CD8-positive, alpha-beta memory T cell (primary cell): Measurements from ENCODE around the gene ANGPTL8. TPM values are rescaled to one million over a fixed set of nuclear protein-coding genes. Genes with fewer than 3 reads are reported as not detected.
A peak's percentile ranks its signal among the peaks of the same experiment; 100 is the strongest.

Experiments
- CTCF ChIA-PET: fragments of 350-600 bp; sonication (Branson Sonifier 250); formaldehyde crosslinking; loops from one replicate; lab custom pipeline; 2021; ENCODE audit warnings: antibody characterized with exemption; lab: Charles Lee
- POLR2A ChIA-PET: fragments of 350-600 bp; sonication (Branson Sonifier 250); formaldehyde crosslinking; loops from one replicate; lab custom pipeline; 2021; ENCODE audit warnings: antibody characterized with exemption; lab: Charles Lee
- DNase-seq, 5 donors: peaks; one replicate each; pipeline versions ENCODE4 v3.0.0 to v3.0.0-alpha.2; 2020 to 2022; ENCODE audit warnings: mixed read lengths in 1 of 5
- H3K27ac ChIP-seq: one replicate; pipeline ENCODE4 v1.7.0; 2013; ENCODE audit warnings: low read depth, mild to moderate bottlenecking, low read length, moderate library complexity
- H3K27me3 ChIP-seq: 2 replicates; pipeline ENCODE4 v1.7.0; 2013; ENCODE audit warnings: low read length, mild to moderate bottlenecking; ENCODE audit not compliant: insufficient read depth, poor library complexity, severe bottlenecking
- H3K36me3 ChIP-seq: 2 replicates; pipeline ENCODE4 v1.7.0; 2013; ENCODE audit warnings: mild to moderate bottlenecking, low read length, moderate library complexity; ENCODE audit not compliant: insufficient read depth
- H3K4me1 ChIP-seq: 2 replicates; pipeline ENCODE4 v1.7.0; 2013; ENCODE audit warnings: mild to moderate bottlenecking, low read length, moderate library complexity; ENCODE audit not compliant: insufficient read depth
- H3K4me3 ChIP-seq: 2 replicates; pipeline ENCODE4 v1.7.0; 2013; ENCODE audit warnings: mild to moderate bottlenecking, low read length
- H3K9me3 ChIP-seq: 2 replicates; pipeline ENCODE4 v1.7.0; 2013; ENCODE audit warnings: mild to moderate bottlenecking, low read length
- H3K27ac Mint-ChIP-seq, 8 donors: one replicate each; pipeline ENCODE4 v1.8.0; 2020 to 2021; ENCODE audit warnings: mixed read lengths in 8 of 8, mild to moderate bottlenecking in 6 of 8, inconsistent platforms in 3 of 8, moderate library complexity in 3 of 8
- H3K27me3 Mint-ChIP-seq, 2 donors: one replicate each; pipeline ENCODE4 v1.8.0; 2020 to 2021; ENCODE audit warnings: mixed read lengths in 2 of 2, mild to moderate bottlenecking in 1 of 2, moderate library complexity in 1 of 2
- H3K36me3 Mint-ChIP-seq, 3 donors: one replicate each; pipeline ENCODE4 v1.8.0; 2020 to 2021; ENCODE audit warnings: mixed read lengths in 3 of 3, inconsistent platforms in 1 of 3, mild to moderate bottlenecking in 1 of 3
- H3K4me1 Mint-ChIP-seq, 3 donors: one replicate each; pipeline ENCODE4 v1.8.0; 2020 to 2021; ENCODE audit warnings: mixed read lengths in 3 of 3, inconsistent platforms in 1 of 3, mild to moderate bottlenecking in 1 of 3
- H3K4me3 Mint-ChIP-seq, 7 donors: one replicate each; pipeline ENCODE4 v1.8.0; 2020 to 2021; ENCODE audit warnings: mixed read lengths in 7 of 7, mild to moderate bottlenecking in 6 of 7, moderate library complexity in 4 of 7, inconsistent platforms in 2 of 7
- H3K9me3 Mint-ChIP-seq, 5 donors: one replicate each; pipeline ENCODE4 v1.8.0; 2020 to 2022; ENCODE audit warnings: mixed read lengths in 5 of 5, mild to moderate bottlenecking in 3 of 5, moderate library complexity in 2 of 5, inconsistent platforms in 1 of 5
- polyA plus RNA-seq: library from polyadenylated mRNA; unstranded; fragments of 300-500 nt; fragmentation: Illumina TruSeq; gene quantifications from one replicate; pipeline ENCODE4 v1.2.3, GENCODE V29; 2021
- total RNA-seq, 2 experiments: library from RNA; stranded (reverse); gene quantifications; one replicate each; pipeline ENCODE4 v1.2.3, GENCODE V29; 2021

ANGPTL8 gene, protein sequence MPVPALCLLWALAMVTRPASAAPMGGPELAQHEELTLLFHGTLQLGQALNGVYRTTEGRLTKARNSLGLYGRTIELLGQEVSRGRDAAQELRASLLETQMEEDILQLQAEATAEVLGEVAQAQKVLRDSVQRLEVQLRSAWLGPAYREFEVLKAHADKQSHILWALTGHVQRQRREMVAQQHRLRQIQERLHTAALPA
- total RNA-seq (not detected), polyA plus RNA-seq (not detected)

DNA sequence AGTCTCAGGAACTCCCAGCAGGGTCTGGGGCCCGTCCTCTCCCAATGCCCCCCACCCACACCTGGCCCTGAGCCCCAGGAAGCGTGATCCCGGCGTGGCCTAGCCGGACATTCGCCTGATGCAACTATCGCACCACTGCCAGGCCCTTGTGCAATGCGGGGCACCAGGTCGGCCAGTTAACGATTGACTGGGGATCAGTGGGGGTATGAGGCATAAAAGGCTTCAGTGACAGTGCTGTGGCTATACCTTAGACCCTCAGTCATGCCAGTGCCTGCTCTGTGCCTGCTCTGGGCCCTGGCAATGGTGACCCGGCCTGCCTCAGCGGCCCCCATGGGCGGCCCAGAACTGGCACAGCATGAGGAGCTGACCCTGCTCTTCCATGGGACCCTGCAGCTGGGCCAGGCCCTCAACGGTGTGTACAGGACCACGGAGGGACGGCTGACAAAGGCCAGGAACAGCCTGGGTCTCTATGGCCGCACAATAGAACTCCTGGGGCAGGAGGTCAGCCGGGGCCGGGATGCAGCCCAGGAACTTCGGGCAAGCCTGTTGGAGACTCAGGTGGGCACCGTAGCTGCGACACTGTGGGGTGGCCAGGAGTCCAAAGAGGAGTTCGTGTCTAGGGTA lies at the start of gene ANGPTL8:
Gene ANGPTL8, plus strand, starts transcription at position 243 of the 624 bp plus-strand sequence. Its CDS starts 19 bp downstream, at position 262.
- no peak for DNase-seq
- H3K4me3 Mint-ChIP-seq, result no peak within 1 kb of the TSS
- Histone ChIP-seq H3K27ac (no peak within 1 kb of the TSS), H3K9me3 (peaks cover 9% of the 10 kb centered on the region), H3K27me3 (peaks cover 3% of the 10 kb centered on the region), H3K4me1 (no peaks in the 10 kb centered on the region), H3K4me3 (no peak within 1 kb of the TSS), H3K36me3 (no peaks in the 10 kb centered on the region)
- ChIA-PET POLR2A (no interaction called here), CTCF (no interaction called here)
- no peak within 1 kb of the TSS for H3K27ac Mint-ChIP-seq
- peaks cover 13 to 17% of the 10 kb centered on the region in 2 donors for H3K27me3 Mint-ChIP-seq
- H3K36me3 Mint-ChIP-seq, result no peaks in the 10 kb centered on the region
- peaks cover 5 to 8% (median 5%) of the 10 kb centered on the region in 3 donors for H3K4me1 Mint-ChIP-seq
- peaks cover 7 to 15% (median 10%) of the 10 kb centered on the region in 5 donors for H3K9me3 Mint-ChIP-seq

GRCh38 chr19:11190501-11190900 lies 48.9 kb upstream of the ANGPTL8 start:
- H3K9me3 Mint-ChIP-seq, result no peaks in the 10 kb centered on the region
- no peaks in the 10 kb centered on the region for H3K9me3 ChIP-seq
- H3K27me3 Mint-ChIP-seq, result peaks cover 2 to 3% of the 10 kb centered on the region in 2 donors
- no peaks in the 10 kb centered on the region for H3K27me3 ChIP-seq
- no peaks in the 10 kb centered on the region for H3K36me3 ChIP-seq
- no peak for DNase-seq
- ChIA-PET CTCF (no interaction called here), POLR2A (no interaction called here)
- H3K4me1 Mint-ChIP-seq, result peaks cover 0 to 1% (median 0%) of the 10 kb centered on the region in 3 donors
- H3K4me3 ChIP-seq, result no peak overlapping the region
- no peaks in the 10 kb centered on the region for H3K4me1 ChIP-seq
- no peaks in the 10 kb centered on the region for H3K36me3 Mint-ChIP-seq
- H3K27ac ChIP-seq, result no peak overlapping the region
- H3K4me3 Mint-ChIP-seq, result no peak overlapping the region
- H3K27ac Mint-ChIP-seq, result no peak overlapping the region

GRCh38 chr19:11191273-11191755 lies 48.1 kb upstream of the ANGPTL8 start:
- Histone ChIP-seq H3K36me3 (no peaks in the 10 kb centered on the region), H3K4me3 (no peak overlapping the region), H3K27ac (no peak overlapping the region), H3K27me3 (no peaks in the 10 kb centered on the region), H3K4me1 (no peaks in the 10 kb centered on the region), H3K9me3 (no peaks in the 10 kb centered on the region)
- POLR2A ChIA-PET, result no interaction called here
- no peaks in the 10 kb centered on the region for H3K36me3 Mint-ChIP-seq
- H3K9me3 Mint-ChIP-seq, result no peaks in the 10 kb centered on the region
- no peak for DNase-seq
- no peak overlapping the region for H3K27ac Mint-ChIP-seq
- CTCF ChIA-PET, result interaction anchor here (1.2 kb wide), 1 partner anchor 65 kb away, joined by 3 read pairs; no protein-coding TSS in a partner anchor
- H3K4me1 Mint-ChIP-seq, result peaks cover 0 to 6% (median 0%) of the 10 kb centered on the region in 3 donors
- peaks cover 7 to 8% of the 10 kb centered on the region in 2 donors for H3K27me3 Mint-ChIP-seq
- H3K4me3 Mint-ChIP-seq, result no peak overlapping the region

- H3K36me3 ChIP-seq, result no peaks in the 10 kb centered on the region
- Mint-ChIP-seq H3K27ac (peak overlapping the region in 1 of 8 donors; percentile 70), H3K4me1 (peaks cover 0 to 10% (median 0%) of the 10 kb centered on the region in 3 donors), H3K9me3 (no peaks in the 10 kb centered on the region), H3K36me3 (no peaks in the 10 kb centered on the region), H3K4me3 (no peak overlapping the region), H3K27me3 (peaks cover 10 to 11% of the 10 kb centered on the region in 2 donors)
- ChIA-PET POLR2A (no interaction called here), CTCF (interaction anchor here (1.2 kb wide), 1 partner anchor 66 kb away, joined by 3 read pairs; no protein-coding TSS in a partner anchor)
- peaks cover 6% of the 10 kb centered on the region for H3K4me1 ChIP-seq
- no peak overlapping the region for H3K4me3 ChIP-seq
- no peaks in the 10 kb centered on the region for H3K27me3 ChIP-seq
- H3K27ac ChIP-seq, result no peak overlapping the region
- no peaks in the 10 kb centered on the region for H3K9me3 ChIP-seq
- DNase-seq, result no peak
These were observed 47.5 kb upstream of the ANGPTL8 start for GRCh38 chr19:11191934-11192333.

GRCh38 chr19:11192957-11193939 lies 46.2 kb upstream of the ANGPTL8 start:
- POLR2A ChIA-PET, result no interaction called here
- Mint-ChIP-seq H3K27ac (no peak overlapping the region), H3K36me3 (no peaks in the 10 kb centered on the region), H3K4me1 (peaks cover 0 to 16% (median 0%) of the 10 kb centered on the region in 3 donors), H3K4me3 (peak overlapping the region in 1 of 7 donors; percentile 79), H3K9me3 (no peaks in the 10 kb centered on the region), H3K27me3 (peaks cover 10 to 11% of the 10 kb centered on the region in 2 donors)
- DNase-seq, result no peak
- no peaks in the 10 kb centered on the region for H3K36me3 ChIP-seq
- H3K4me1 ChIP-seq, result peaks cover 9% of the 10 kb centered on the region
- H3K27ac ChIP-seq, result no peak overlapping the region
- no peaks in the 10 kb centered on the region for H3K27me3 ChIP-seq
- no peak overlapping the region for H3K4me3 ChIP-seq
- no peaks in the 10 kb centered on the region for H3K9me3 ChIP-seq
- CTCF ChIA-PET, result no interaction called here

DNA sequence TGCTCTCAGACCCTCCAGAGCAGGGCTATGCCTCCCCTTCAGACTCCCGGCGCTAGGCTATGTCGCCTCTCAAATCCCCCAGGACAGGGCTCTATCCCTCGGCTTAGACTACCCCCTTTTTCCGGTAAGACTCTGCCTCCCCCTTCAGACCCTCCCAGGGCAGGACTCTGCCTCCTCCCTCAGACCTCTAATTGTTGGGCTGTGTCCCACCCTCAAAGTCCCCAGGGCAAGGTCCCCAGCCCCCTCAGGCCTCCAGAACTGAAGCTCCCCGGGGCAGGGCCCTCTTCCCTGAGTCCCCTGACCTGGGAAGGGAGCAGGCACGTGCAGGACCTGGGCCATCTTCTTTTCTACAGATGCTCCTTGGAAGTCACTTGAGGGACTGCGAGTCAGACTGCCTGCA lies 45.2 kb upstream of the ANGPTL8 start:
- H3K4me1 Mint-ChIP-seq, result peaks cover 0 to 16% (median 0%) of the 10 kb centered on the region in 3 donors
- POLR2A ChIA-PET, result no interaction called here

DNA sequence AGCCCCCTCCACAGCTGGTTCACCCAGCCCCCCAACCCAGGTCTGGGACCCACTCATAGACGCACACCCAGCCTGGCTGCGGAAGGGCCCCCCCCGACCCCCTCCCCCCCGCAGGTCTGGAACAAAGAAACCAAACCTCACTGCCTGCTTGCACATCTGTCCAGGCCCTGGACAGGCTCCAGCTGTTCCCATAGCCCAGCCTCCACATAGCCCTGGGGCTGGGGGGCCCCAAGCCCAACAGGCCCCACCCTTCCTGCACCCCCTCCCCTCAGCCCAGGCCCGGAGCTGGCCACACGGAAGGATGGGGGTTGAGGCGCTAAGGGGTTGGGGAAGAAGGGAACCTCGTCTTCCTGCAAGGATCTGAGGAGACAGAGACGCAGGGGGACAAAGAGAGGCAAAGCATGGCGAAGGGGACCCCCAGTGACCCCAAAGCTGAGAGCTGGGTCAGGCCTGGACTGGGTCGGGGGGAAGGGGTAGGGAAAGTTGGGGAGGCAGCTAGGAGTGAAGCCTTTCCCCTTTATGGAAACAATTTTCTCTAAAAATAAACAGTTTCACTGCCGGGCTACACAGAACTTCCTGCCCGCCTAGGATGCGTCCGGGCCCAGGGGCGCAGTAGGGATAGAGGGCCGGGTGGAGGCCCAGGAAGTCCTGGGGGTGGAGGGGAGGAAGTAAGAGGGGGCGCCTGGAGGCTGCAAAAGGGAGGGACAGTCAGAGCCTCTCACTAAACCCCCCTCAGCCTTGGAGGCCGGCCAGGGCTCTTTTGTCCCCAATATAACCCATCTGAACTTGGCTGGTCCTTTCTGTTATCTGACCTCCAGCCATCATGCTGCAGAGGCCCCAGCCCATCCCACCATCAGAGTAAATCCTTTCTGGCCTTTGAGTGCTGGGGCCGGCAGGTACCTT lies 44.5 kb upstream of the ANGPTL8 start:
- DNase-seq, result no peak
- H3K27me3 ChIP-seq, result no peaks in the 10 kb centered on the region
- Mint-ChIP-seq H3K27me3 (peaks cover 10 to 11% of the 10 kb centered on the region in 2 donors), H3K36me3 (no peaks in the 10 kb centered on the region), H3K9me3 (no peaks in the 10 kb centered on the region), H3K4me3 (no peak overlapping the region), H3K4me1 (peaks cover 0 to 16% (median 0%) of the 10 kb centered on the region in 3 donors), H3K27ac (peak overlapping the region in 1 of 8 donors; percentile 65)
- ChIA-PET CTCF (no interaction called here), POLR2A (interaction anchor here (0.6 kb wide), 1 partner anchor 84 kb away, joined by 4 read pairs; no protein-coding TSS in a partner anchor)
- no peaks in the 10 kb centered on the region for H3K36me3 ChIP-seq
- H3K4me1 ChIP-seq, result peaks cover 9% of the 10 kb centered on the region
- H3K4me3 ChIP-seq, result no peak overlapping the region
- no peak overlapping the region for H3K27ac ChIP-seq
- no peaks in the 10 kb centered on the region for H3K9me3 ChIP-seq

More for the DNA sequence above, 45.2 kb upstream of the ANGPTL8 start:
- H3K36me3 ChIP-seq, result no peaks in the 10 kb centered on the region
- H3K27me3 ChIP-seq, result no peaks in the 10 kb centered on the region
- H3K4me3 Mint-ChIP-seq, result no peak overlapping the region
- H3K27ac Mint-ChIP-seq, result no peak overlapping the region
- CTCF ChIA-PET, result no interaction called here
- H3K27me3 Mint-ChIP-seq, result peaks cover 10 to 11% of the 10 kb centered on the region in 2 donors
- H3K9me3 ChIP-seq, result no peaks in the 10 kb centered on the region
- no peak overlapping the region for H3K4me3 ChIP-seq
- DNase-seq, result no peak
- H3K27ac ChIP-seq, result no peak overlapping the region
- H3K4me1 ChIP-seq, result peaks cover 9% of the 10 kb centered on the region
- no peaks in the 10 kb centered on the region for H3K36me3 Mint-ChIP-seq
- no peaks in the 10 kb centered on the region for H3K9me3 Mint-ChIP-seq
